Left lung (tissue), 10 donors: Measurements from ENCODE around the gene CDK9. TPM values are rescaled to one million over a fixed set of nuclear protein-coding genes. Genes with fewer than 3 reads are reported as not detected.
"Not testable (repeated sequence)": the region's sequence is repeated elsewhere in the genome, so short reads cannot be mapped to it uniquely, and the experiment has no call there.

Experiments
- ATAC-seq: fragments of 200-7000 bp; cut with Tn5 transposase; one replicate; pipeline ENCODE4 v1.9.1; 2020; ENCODE audit warnings: moderate library complexity
- DNase-seq, 4 donors: peaks; one replicate each; pipeline ENCODE4 v3.0.0-alpha.2; 2013 to 2020
- H3K27ac ChIP-seq, 2 donors: fragments of 200-600 bp; sonication (generic) in 1 of 2; one replicate each; pipeline versions ENCODE4 v1.5.0 to v1.8.0; 2020 to 2021
- H3K27me3 ChIP-seq, 2 donors: fragments of 200-600 bp; sonication (generic) in 1 of 2; one replicate each; pipeline versions ENCODE4 v1.5.0 to v1.8.0; 2020 to 2021
- H3K36me3 ChIP-seq, 2 donors: fragments of 200-600 bp; sonication (generic) in 1 of 2; one replicate each; pipeline versions ENCODE4 v1.5.0 to v1.8.0; 2020 to 2021
- H3K4me1 ChIP-seq, 2 donors: fragments of 200-600 bp; one replicate each; pipeline ENCODE4 v1.8.0; 2021
- H3K4me3 ChIP-seq, 2 donors: fragments of 200-600 bp; sonication (generic) in 1 of 2; one replicate each; pipeline versions ENCODE4 v1.5.0 to v1.8.0; 2020 to 2021; ENCODE audit warnings: mild to moderate bottlenecking in 1 of 2
- H3K9me3 ChIP-seq, 2 donors: fragments of 200-600 bp; sonication (generic) in 1 of 2; one replicate each; pipeline versions ENCODE4 v1.5.0 to v1.8.0; 2020 to 2021
- intact Hi-C, 2 donors: fragments of 100-400 bp; cut with DNase I; formaldehyde crosslinking; loops; one replicate each; pipeline versions ENCODE4 v1.11.2 to v1.14.2; 2022
- polyA plus RNA-seq, 6 donors: library from polyadenylated mRNA; unstranded; fragments of 120-200 nt; gene quantifications; one replicate each; pipeline ENCODE4 v1.2.1, GENCODE V29; 2013; ENCODE audit not compliant: insufficient read length in 6 of 6
- total RNA-seq, 2 donors: library from RNA; stranded (reverse); fragmentation: NEBNext Ultra II Directional; extraction: Animal tissue kit (Norgen Biotek cat#: 25700); gene quantifications; one replicate each; pipeline ENCODE4 v1.2.1, GENCODE V29; 2021
- TF ChIP-seq, protein P1 (sequence below), 2 donors: fragments of 200-600 bp; sonication (generic) in 1 of 2; IDR thresholded peaks; one replicate each; pipeline versions ENCODE4 v1.5.0 to v1.8.0; 2021; ENCODE audit warnings: antibody characterized with exemption in 2 of 2
- donor health status: DM: no; HTN: yes; CAD: no.
- donor health status: DM: no; HTN: no; CAD: no.

The CDK9 gene
- total and polyA plus RNA-seq, 8 donors = 56.0 to 83.4 (median 62.0) TPM

DNA sequence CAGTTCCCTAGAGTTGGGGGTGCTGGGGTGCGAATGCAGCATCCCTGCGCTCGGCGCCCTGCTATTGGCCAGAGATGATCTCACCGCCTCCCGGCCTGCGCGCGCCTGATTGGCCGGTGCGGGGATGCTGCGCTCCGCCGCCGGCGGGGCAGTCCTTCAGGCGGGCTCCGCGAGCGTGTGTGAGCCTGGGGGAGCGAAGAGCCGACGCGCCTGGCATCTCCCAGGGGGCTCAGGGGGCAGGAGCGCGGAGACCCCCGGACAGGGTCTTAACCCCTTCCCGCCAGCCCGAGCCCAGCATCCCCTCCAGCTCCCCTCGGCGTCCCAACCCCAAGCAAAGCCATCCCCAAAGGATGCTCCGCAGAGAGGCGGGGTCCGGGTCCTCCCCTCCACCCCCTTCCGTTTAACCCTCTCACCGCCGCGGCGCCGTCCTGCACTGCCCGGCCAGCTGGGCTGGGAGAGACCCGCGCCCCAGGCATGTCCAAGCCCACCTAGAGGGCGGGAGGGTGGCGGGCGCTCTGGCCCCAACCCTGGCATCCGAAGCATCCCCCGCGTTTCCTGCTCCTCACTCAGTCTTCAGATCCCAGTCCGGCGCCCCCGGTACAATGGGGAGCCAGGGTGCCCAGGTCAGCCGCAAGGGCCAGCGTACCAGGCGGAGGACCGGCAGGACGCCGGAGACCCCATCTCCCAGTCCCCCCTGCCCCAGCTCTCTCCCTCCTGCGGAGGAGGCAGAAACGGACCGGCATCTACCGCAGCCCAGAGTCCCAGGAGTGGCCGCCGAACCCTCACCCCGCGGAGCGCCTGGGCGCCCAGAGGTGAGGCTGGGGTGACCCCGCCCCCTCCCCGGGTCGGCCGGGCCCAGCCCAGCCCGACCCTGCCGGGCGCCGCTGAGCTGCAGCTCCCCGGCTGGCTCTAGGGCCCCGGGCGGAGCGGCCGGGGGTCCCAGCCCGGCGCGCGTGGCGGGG lies 31.5 kb upstream of the CDK9 start:
- ATAC-seq (peak; percentile 27), DNase-seq (no peak)
- H3K27me3 ChIP-seq = peaks cover 18 to 37% of the 10 kb centered on the region in 2 donors
- H3K4me1 ChIP-seq = peaks cover 0 to 15% of the 10 kb centered on the region in 2 donors
- intact Hi-C loops = no loop called here
- H3K36me3 ChIP-seq = peaks cover 0 to 61% of the 10 kb centered on the region in 2 donors
- peak overlapping the region; percentile 26 to 28 for H3K27ac ChIP-seq
- H3K9me3 ChIP-seq = no peaks in the 10 kb centered on the region
- TF ChIP-seq, protein P1, sequence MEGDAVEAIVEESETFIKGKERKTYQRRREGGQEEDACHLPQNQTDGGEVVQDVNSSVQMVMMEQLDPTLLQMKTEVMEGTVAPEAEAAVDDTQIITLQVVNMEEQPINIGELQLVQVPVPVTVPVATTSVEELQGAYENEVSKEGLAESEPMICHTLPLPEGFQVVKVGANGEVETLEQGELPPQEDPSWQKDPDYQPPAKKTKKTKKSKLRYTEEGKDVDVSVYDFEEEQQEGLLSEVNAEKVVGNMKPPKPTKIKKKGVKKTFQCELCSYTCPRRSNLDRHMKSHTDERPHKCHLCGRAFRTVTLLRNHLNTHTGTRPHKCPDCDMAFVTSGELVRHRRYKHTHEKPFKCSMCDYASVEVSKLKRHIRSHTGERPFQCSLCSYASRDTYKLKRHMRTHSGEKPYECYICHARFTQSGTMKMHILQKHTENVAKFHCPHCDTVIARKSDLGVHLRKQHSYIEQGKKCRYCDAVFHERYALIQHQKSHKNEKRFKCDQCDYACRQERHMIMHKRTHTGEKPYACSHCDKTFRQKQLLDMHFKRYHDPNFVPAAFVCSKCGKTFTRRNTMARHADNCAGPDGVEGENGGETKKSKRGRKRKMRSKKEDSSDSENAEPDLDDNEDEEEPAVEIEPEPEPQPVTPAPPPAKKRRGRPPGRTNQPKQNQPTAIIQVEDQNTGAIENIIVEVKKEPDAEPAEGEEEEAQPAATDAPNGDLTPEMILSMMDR (IDR thresholded peaks at IDR 0.05) = no peak
- H3K4me3 ChIP-seq = peak overlapping the region in 1 of 2 donors; percentile 26

DNA sequence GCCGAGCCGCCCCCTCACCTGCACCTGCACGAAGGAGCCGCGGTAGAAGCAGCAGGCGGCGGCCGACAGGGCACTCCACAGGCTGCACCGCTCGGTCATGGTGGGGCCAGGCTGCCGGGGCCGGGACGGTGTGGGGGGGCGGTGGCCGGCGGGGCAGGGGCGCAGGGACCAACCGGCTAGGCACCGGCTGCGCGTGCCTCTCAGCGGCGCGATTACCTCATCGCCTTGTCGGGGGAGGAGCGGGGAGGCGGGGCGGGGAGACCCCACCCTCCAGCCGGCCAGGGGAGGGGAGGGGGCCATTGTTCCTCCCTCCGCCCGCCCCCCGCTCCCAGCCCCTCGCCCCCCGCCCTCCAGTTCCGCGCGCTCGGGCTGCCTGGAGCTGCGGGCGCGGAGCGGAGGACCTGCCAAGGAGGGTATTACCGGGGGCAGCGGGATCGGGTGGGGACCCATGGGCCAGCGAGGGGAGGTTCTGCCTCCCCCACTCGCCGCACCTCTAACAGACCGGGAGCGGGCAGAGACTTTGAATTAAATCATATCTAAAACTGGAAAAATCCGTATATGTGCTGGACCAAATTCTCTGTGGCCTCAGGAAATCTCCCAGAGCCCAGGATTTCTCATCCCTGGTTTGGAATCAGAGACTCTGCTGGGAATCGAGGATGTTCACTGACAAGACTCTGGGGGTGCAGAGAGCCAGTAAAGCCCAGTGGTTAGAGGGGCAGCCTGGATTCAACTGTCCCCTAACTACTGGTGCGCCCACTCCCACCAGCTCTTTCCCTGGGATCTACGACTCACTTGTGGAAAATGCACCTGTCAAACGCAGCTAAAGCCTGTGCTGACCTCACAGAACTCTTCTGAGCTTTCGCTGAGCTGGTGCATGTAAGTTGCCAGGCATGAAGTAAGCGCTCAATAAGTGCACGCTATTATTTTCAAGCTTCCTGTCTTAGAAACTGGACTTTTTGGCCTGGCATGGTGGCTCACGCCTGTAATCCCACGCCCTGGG lies 30.5 kb upstream of the CDK9 start:
- Histone ChIP-seq H3K36me3 (peaks cover 0 to 54% of the 10 kb centered on the region in 2 donors), H3K27me3 (peaks cover 18 to 37% of the 10 kb centered on the region in 2 donors), H3K4me3 (peak overlapping the region in 1 of 2 donors; percentile 26), H3K4me1 (peaks cover 0 to 15% of the 10 kb centered on the region in 2 donors), H3K27ac (peak overlapping the region; percentile 18 to 26), H3K9me3 (no peaks in the 10 kb centered on the region)
- intact Hi-C loops = no loop called here
- TF ChIP-seq, protein P1 (IDR thresholded peaks at IDR 0.05) = no peak
- DNase-seq (peak in 1 of 4 donors; percentile 36), ATAC-seq (peak; percentile 25)

DNA sequence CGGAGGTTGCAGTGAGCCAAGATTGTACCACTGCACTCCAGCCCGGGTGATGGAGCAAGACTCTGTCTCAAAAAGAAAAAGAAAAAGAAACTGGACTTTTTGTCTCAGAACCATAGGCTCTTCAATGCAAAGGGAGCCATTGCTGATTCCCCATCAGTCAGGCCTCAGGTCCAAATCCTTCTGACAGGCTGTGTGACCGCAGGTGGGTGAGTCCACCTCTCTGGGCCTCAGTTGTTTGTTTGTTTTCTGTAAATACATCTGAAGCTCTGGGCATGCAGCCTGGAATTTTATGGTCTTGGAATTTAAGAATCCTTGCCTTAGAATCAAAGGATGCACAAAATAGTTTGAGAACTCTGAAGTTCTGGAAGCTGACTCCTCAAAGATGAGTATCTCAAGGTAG lies 29.6 kb upstream of the CDK9 start:
- H3K36me3 ChIP-seq = peaks cover 0 to 50% of the 10 kb centered on the region in 2 donors
- peaks cover 18 to 37% of the 10 kb centered on the region in 2 donors for H3K27me3 ChIP-seq
- peak overlapping the region in 1 of 2 donors; percentile 26 for H3K4me3 ChIP-seq
- no peaks in the 10 kb centered on the region for H3K9me3 ChIP-seq
- no peak for DNase-seq
- intact Hi-C loops = no loop called here
- ATAC-seq = no peak
- H3K27ac ChIP-seq = peak overlapping the region in 1 of 2 donors; percentile 18
- H3K4me1 ChIP-seq = peaks cover 0 to 18% of the 10 kb centered on the region in 2 donors
- TF ChIP-seq, protein P1 (IDR thresholded peaks at IDR 0.05) = no peak

DNA sequence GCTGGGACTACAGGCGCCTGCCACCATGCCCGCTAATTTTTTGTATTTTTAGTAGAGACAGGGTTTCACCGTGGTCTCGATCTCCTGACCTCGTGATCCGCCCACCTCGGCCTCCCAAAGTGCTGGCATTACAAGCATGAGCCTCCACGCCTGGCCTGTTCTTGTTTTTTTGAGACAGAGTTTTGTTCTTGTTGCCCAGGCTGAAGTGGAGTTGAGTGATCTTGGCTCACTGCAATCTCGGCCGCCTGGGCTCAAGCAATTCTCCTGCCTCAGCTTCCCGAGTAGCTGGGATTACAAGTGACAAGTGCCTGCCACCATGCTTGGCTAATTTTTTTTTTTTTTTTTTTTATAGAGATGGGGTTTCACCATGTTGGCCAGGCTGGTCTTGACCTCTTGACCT lies 29.1 kb upstream of the CDK9 start:
- intact Hi-C loops, H3K4me3 ChIP-seq, DNase-seq, ATAC-seq, H3K27ac ChIP-seq, H3K9me3 ChIP-seq: not testable (repeated sequence)
- H3K4me1 ChIP-seq = peaks cover 0 to 21% of the 10 kb centered on the region in 2 donors
- H3K27me3 ChIP-seq = peaks cover 18 to 37% of the 10 kb centered on the region in 2 donors
- peaks cover 0 to 49% of the 10 kb centered on the region in 2 donors for H3K36me3 ChIP-seq

DNA sequence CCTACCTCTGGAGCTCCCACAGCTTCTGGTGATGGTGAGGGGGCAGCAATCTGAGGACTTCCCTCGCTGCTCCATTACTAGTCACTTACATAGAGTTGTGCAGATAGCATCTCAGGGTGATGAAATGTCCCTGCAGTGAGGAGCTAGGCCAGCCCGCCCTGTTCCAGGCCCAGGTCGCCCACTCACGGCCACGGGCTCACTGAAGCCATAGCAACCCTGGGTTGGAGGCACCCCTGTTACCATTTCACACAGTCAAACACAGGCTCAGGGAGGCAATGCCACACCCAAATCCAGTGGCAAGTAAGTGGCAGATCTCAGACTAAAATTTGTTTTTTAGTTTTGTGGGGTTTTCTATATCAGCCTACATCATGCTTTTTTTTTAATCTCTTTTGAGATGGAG lies 27.0 kb upstream of the CDK9 start:
- no peak for DNase-seq
- Histone ChIP-seq H3K27me3 (peaks cover 18 to 28% of the 10 kb centered on the region in 2 donors), H3K36me3 (peaks cover 0 to 41% of the 10 kb centered on the region in 2 donors), H3K4me1 (peaks cover 0 to 40% of the 10 kb centered on the region in 2 donors), H3K9me3 (no peaks in the 10 kb centered on the region), H3K4me3 (peak overlapping the region in 1 of 2 donors; percentile 7), H3K27ac (peak overlapping the region in 1 of 2 donors; percentile 55)
- TF ChIP-seq, protein P1 (IDR thresholded peaks at IDR 0.05) = no peak
- intact Hi-C loops = no loop called here
- ATAC-seq = no peak
